ENCODE results near the gene FSTL4.
A peak's percentile ranks its signal among the peaks of the same experiment; 100 is the strongest.

Gene FSTL4

DNA sequence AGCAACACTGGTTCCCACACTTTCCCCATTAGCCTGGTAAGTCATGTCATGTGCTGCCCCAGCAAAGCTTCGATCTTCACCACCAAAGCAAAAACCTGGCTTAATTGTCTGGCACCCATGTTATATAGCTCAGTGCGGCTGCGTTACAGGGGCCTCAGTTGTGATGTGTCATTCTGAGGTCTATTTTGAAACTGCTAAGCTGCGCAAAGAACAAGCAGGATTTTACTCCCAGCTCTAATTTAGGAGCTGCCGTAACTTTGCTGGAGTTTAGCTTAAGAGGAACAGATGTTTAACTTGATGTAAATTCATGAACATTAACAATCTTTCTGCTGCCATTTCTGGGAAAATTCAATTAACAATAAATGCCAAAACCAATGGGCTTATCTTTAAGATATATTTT is 286.5 kb downstream of the FSTL4 start:
- DNase-seq = peak in 15 of 56 donors; percentile 8 to 55 (median 23)

DNA sequence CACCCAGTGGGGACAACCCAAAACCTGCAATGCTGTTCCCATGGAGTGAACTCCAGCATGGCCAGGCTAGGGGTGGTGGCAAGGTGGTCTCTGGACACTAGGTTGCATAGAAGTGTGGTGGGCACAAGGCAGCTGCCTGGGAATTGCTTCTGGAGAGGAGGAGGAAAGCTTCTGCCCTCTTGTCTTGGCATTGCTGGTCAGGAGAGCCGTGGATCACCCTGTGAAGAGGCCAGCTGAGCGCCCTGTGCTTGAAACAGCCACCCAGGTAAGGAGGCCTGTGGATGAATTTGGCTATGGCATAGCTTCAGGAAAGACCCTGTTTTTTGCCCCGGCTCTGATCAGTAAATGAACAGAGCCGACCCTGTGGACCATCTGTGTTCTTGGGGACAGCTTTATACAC is 287.4 kb downstream of the FSTL4 start:
- no peak for DNase-seq

DNA sequence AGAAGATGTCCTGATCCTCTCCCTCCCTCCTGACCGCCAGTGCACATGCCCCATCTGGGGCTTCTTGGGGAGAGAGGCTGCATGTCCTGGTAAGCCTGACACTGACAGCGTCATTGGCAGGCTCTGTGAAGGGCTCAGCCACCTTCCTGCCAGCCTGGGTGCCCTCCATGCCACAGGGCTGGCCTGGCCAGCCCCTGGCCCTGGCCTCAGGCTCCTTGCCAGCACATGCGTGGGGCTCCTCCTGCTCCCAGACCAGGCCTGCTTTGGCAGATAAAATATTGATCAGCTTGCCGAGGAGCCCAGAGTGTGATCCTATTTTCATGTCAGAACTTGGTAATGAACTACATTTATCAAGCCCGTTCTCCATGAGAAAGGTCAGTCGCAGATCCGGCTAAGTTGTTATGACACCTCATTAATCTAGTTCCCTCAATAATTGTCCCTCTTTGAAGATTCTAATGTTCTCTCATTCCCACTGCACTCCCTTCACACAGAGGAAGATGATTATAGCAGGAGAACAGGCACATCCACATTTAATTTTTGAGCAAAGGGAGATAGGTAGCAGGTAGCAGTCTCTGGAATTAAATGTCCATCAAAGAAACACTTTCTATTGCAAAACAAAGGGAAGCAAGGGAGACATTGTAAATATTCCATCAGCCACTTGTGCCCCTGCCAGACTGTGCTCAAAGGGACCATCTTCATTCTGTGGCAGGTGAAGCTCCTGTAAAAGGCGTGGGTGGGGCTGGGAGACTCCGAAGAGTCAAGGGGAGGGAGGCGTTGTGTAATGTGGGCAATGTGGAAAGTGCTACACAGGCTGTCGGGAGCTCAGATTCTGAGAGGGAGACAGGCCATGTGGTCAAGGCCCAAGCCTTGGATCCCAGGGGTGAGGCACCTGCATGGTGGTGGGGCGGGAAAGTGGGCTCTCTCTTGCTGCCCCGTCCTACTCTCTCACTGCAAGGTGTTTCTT is 288.6 kb downstream of the FSTL4 start:
- DNase-seq = peak in 1 of 56 donors; percentile 5

DNA sequence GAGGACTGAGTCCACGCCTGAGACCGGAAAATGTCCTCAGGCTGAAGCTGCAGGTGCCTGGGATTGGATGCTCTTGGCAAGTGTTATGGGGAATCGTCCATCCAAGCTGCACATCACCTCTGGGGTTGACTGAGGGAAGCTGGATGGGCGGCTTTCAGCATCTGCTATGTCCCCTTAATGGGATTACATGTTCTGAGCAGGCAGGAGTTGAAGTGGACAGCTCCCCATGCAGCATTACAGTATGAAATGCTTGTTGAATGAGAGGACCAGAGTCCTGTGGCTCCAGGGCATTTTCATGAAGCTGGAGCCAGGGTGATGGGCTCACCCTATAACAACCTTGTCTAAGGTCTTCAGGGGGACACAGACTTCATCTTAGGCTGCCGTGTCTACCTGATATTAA is 289.6 kb downstream of the FSTL4 start:
- DNase-seq = no peak

DNA sequence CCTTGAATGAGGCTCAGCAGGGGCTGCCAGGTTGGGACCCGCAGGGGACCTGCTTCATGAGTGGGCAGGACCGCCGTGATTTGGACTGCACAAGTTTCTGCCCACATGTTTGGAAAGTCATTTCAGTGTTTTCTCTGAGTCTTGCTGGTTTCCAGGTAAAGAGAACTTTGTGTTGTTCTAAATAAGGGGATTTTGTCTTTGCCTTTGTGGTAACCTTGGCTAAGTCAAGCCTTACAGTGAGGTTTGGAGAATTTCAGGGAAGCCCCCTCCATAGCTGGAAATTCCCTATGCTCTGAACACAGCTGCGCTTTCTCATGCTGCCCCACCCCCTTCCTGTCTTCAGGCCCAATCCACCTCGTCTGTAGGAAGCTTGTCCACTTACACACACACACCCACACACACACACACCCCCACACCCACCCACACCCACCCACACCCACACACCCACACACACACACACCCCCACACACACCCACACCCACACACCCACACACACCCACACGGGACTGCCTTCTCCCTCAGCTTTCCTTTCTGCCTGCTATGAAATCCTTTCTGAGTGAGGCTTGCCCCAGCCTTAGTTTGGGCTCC is 290.4 kb downstream of the FSTL4 start:
- no peak for DNase-seq

DNA sequence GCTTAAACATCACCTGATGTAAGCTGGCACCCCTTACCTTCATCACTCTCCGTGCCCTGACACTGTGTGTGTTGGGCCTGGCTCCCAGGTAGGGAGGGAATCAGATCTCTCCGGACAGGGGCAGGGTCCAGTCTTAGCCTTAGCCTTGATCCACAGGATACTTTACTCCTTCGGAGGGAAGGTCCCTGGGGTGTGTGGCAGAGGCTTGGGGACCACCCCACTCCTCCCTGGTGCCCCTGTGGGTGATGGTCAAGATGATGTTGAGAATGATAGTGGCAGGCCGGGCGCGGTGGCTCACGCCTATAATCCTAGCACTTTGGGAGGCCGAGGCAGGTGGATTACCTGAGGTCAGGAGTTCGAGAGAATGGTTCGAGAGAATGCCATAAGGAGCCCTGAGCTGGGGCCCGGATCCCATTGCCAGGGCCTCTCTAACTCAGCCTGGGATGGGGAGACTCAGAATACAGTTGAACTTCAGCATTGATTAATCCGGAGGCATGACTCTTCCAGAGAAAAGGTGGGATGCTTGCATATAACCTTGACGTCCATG is 291.0 kb downstream of the FSTL4 start:
- no peak for DNase-seq

DNA sequence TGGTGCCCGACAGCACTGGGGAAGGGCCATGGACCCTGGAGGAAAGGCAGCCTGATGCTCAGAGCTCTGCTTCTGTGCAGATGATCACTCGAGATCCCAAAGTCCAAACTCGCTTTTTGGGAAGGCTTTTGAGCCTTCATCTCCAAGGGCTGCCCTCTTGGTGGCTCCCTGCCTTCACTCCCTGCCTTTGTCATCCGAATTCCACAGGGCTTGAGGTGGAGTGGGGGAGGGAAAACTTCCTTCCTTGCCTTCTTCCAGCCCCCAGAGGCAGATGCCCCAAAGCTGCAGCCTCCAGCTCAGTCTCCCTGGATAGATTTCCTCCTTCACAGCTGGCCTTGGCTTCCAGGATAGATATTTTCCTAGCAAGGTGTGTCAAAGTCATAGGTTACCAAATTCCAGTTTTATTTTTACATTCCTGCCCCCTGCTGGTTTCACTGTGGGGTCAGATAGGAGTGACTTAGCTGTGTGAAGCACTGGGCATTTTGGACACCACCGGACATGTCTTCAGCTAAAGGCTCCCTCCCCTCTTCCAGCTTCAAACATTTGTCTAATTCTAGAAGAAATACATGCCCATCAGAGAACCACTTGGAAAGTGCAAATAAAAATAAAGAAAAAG is 292.3 kb downstream of the FSTL4 start:
- DNase-seq = no peak

DNA sequence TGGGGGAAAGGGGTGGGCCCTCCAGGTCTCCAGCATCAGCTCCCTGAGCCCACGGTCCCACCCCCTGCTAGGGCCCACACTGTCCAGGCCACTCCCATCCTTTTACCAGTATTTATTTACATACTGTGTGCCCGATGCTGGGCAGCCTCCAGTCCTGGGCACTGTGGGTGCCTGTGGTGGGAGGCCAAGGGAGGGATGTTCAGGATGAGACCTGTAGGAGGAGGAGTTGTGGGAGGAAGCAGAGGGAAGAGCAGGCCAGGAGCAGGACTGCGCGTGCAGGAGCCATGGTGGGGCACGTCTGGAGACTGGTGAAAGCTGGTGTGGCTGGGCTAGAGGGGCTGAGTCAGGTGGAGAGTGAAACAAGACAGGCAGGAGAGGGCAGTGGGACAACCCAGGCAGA is 293.1 kb downstream of the FSTL4 start:
- DNase-seq = no peak

DNA sequence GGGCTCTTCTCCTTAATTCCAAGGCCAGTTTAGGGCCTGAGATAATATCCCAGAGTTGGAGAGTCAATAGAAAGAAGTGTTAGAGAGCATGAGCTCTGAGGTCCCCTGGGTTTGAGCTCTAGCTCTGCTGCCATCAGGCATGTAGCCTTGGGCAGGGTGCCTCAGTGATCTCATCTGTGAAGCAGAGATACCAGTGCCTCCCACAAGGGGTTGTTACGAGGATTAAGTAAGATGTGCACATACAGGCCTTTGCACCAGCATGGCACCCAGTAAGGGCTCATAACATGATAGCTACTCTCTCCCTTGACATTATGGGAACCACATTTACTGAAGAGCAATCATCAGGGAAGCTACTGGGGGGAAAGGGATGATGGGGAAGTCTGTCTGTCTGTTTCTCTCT is 294.8 kb downstream of the FSTL4 start:
- no peak for DNase-seq

DNA sequence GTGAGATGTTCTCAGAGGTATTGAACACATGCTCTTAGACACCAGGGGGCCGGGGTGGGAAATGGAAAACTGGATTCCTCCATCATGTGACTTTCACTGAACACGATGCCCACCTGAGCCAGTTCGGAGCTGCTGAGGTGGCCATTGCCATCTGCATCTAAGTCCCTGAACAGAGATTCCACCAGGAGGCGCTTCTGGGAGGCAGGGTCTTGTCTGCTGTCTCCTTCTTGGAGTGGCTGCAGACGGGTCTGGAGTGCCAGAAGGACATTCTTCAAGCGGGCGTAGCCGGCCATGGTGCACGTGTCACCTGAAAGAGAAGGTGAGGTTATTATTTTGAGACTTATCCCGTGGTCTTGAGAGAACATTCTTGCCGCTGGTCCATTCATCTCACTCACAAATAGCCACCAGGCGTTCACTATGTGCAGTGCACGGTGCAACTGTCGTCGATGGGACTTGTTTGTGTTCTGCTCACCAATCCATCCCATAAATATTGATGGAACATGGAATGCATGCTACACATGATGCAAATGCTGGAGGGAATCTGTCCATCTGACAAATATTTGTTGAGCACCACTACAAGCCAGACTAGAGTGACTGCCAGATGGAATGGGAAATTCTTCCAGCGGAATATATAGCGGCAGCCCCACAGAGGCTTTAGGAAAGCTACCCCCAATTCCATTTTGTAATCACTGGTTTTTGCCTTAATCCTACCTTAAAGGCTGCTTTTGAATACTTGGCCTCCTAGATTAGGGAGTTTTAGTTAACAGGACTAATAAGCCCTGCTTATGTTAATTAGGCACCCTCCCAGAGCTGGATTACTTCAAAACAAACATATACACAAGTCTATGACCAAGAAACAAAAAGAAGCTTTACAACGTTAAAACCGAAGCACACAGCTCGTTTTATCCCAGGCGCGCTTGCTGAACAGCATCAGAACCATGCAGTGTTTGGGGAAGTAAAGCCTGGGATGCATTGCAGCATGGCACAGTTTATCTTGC is 295.7 kb downstream of the FSTL4 start:
- DNase-seq = no peak

DNA sequence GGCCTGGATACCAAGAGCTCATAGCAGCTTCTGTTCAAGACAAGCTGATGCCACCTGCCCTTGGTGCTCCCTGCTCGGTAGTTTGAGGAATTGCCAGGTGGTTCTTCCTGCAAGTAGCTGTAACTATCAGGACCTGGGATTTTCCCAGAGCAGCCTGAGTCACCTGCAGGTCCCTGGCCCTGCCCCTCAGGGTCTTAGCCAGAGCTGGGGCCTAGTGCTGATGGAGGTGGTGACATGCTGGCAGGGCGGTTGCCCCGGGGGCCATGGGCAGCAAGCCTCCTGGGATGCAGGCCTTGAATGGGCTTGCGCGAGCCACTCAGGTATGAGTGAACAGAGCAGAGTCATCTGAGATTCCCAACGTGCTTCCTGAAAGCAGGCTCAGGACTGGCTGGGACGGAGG is 298.3 kb downstream of the FSTL4 start:
- no peak for DNase-seq

DNA sequence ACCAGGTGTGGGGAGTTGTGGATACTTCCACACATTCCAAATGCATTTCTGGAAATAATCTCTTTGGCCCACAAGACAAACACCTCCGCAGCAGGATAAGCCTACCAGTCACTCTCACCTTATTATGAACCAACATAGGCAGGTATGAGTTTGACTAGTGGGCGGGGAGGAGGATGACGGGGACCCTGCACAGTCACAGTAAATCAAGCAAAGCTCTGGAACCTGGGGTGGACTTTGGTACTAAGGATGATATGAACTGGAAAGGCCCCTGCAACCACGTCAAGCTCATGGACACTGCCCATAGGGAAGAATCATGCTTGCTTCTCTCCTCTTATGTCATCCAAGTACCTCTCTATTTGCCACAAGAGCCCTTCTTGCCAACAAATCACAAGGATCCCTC is 301.2 kb downstream of the FSTL4 start:
- no peak for DNase-seq

DNA sequence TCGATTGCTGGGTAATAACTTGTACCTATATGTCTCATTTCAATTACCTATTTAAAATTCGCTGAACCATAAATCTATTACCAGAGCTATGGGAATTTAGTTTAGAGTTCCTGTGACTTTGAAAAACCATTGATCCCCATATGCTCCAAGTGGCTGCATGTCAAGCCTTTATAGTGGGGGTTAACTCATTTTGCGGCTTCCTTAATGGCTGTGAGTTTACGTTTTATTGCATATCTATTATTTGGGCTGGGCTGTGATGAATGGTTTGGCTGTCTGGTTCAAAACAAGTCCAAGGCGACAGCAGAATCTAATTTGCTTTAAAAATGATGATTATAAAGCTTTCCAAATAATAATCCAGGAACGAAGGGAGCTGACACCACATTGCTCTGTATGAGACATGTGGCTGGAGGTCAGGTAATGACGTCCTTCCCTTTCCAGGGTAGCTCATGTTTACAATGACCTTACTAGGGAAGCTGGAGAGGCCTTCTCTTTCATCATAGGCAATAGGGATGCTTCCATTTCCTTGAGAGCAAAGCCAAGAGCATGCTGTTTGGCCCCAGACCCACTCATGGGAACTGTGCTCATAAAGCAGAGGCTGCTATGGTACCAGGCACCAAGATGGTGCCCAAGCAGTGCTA is 302.2 kb downstream of the FSTL4 start:
- no peak for DNase-seq

DNA sequence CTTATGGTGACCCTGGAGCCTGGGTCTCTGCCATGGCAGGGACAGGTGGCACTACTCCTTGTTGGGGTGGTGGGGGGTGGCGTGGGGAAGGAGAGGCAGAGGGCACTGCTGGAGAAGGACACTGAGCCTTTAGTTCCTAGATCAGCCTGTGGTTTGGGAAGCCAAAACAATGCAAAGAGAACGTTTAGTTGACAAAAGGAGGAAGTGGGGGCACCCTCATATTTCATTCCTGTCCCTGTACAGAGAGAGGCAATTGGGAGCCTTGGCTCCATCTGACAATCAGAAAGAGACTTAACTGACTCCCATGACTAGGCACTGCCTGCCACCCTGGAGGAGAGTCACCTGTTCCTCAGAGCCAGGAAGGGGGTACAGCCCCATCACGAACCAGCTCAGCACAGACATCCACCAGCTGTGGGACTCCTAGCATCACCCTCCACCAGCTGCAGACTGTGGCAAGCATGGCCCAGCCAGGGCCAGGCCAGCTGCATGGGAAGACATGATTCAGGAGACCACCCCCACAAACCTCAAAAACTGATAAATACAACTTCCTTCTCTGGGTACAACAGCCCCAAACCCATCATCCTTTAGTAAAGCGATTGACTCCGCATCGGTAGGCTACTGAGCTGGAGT is 303.1 kb downstream of the FSTL4 start:
- no peak for DNase-seq

DNA sequence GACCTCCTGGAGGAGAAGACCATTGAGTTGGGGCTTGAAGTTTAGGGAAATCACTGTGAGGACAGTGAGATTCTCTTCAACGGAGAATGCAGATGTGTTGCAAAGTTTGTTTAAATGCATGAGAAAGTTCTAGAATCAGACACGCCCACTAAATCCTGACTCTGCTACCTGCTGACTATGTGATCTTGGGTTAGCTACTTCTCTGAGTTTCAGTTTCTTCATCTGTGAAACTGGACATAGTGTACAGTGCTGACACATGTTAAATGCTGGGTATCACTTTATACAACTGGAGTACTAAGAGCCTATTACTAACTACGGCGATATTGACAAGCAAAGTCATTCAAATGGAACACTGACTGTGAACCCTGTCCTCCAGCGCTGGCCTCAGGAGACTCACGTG is 305.1 kb downstream of the FSTL4 start:
- no peak for DNase-seq

DNA sequence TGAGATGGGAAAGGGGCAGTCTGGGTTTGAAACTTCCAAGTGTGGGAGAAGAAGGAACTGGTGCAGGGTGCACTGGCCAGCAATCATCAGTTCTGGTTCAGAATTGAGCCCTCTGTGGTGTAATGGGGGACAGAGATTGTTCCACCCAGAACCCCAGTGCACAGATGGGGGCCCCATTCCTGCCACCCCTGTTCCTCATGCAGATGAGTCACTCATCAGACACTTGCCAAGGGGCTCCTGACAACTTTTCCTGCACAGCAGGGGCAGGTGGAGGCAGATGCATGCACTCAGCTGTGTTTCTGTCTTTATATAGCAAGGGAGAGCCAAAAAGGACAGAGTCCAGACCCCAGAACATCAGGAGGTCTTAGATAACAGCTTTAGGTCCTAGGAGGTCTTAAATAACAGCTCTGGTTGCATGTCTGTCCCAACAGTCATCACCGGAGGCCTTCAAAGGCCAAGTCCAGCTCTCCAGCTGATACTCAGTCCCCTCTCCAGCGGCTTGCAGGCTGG is 307.6 kb downstream of the FSTL4 start:
- peak in 2 of 56 donors; percentile 15 to 26 for DNase-seq

DNA sequence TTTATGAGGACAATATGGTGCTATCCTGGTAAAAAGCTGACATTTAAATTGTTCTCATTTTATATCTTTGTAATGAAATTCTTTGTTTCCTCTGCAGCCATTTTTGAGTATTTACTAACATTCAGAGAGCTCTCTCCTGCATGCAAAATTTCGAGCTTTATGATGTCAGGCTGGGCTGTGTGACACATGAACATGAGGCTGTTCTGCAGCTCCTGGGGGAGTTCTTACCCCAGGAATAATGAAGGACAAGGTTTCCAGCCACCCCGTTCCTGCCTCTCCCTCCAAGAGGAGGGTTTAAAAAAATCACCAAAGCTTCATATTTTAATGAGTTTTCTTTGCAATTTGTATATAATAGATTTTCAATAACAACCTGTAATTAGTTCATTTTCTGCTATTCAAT is 308.2 kb downstream of the FSTL4 start:
- no peak for DNase-seq

DNA sequence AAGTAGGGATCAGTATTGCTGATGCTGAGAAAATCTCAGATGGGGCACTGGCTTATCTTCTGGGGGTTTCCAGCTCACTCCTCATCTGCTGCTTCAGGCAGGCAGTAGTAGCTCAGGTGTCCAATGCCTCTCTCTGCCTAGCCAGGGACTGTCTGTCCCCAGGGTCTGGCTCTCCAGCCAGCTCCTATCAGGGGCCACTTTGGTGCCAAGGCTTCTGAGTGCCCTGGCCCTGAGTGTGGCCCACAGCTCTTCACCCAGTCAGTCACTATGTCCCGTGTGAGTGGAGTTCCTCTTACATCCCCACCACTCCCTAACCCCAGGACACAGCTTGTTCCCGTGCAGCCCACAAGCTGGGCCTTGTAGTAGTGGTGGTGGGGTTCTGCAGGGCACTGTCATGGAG is 309.0 kb downstream of the FSTL4 start:
- DNase-seq = no peak

DNA sequence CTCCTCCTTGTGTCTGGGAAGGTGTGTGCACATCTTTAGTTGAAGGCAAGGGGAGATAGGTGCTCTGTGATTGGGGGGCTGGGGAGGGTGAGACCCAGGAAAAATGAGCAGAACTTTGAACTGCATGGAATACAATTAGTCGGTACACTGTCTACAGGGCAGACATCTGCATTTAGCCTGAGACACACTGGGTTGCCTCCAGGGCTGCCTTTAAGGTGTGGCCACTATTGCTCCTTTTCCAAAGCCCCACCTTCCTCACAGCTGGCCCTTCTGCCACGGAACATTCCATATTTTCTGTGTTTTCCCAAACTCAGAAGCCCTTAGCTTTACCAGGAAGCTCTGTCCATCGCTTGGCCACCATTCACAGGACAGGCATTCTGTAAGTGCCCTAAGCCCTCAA is 312.6 kb downstream of the FSTL4 start:
- DNase-seq = no peak

DNA sequence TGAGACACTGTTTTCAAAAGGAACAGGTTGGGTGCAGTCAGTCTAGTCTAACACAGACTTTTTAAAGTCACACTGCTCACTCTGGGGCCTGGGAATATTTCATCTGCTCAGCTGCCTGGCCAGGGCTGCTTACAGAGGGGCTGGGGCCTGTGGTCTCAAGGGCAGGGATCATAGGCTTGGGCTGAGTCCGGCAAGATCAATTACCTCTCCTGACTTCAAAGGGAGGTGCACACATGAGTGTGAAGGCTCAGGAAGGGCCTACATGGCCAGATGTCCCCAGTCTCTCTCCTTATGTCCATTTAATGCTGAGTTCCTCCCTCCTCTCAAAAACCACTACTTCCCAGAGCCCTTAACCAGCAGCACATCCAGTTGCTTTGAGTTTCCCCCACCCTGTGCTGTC is 313.3 kb downstream of the FSTL4 start:
- no peak for DNase-seq

Measured in nucleus accumbens (tissue), 56 donors.